Sigmoid colon (tissue), 7 donors: Measurements from ENCODE around the gene TNFRSF11A. TPM values are rescaled to one million over a fixed set of nuclear protein-coding genes. Genes with fewer than 3 reads are reported as not detected.

Experiments used
- DNase-seq: peaks from one replicate; pipeline ENCODE4 v3.0.0-alpha.2; 2019
- H3K27ac ChIP-seq, 4 donors: fragments of 200-600 bp; sonication (generic); one replicate each; pipeline ENCODE4 v1.5.1; 2016 to 2019; ENCODE audit warnings: mild to moderate bottlenecking in 1 of 4
- H3K27me3 ChIP-seq, 3 donors: fragments of 200-600 bp; sonication (generic); one replicate each; pipeline ENCODE4 v1.5.1; 2019; ENCODE audit warnings: mild to moderate bottlenecking in 1 of 3
- H3K36me3 ChIP-seq, 4 donors: fragments of 200-600 bp; sonication (generic); one replicate each; pipeline ENCODE4 v1.5.1; 2016 to 2019
- H3K4me1 ChIP-seq, 4 donors: fragments of 200-600 bp; sonication (generic); one replicate each; pipeline ENCODE4 v1.5.1; 2017 to 2019
- H3K4me3 ChIP-seq, 4 donors: fragments of 200-600 bp; sonication (generic); one replicate each; pipeline ENCODE4 v1.5.1; 2017 to 2019; ENCODE audit warnings: mild to moderate bottlenecking in 2 of 4, moderate library complexity in 1 of 4
- H3K9me3 ChIP-seq, 4 donors: fragments of 200-600 bp in 3 of 4; sonication (generic) in 3 of 4; one replicate each; pipeline versions ENCODE4 v1.5.1 to v1.6.1; 2013 to 2019
- EP300 ChIP-seq, 4 donors: sonication (generic); formaldehyde crosslinking; IDR thresholded peaks; one replicate each; pipeline ENCODE4 v1.6.1; 2017; ENCODE audit warnings: antibody characterized with exemption in 4 of 4
- POLR2A ChIP-seq, 2 donors: fragments of 450-650 bp; IDR thresholded peaks; one replicate each; pipeline ENCODE4 v1.6.1; 2016; ENCODE audit warnings: antibody characterized with exemption in 2 of 2, mild to moderate bottlenecking in 2 of 2, moderate library complexity in 2 of 2
- POLR2AphosphoS5 ChIP-seq, 4 donors: sonication (generic); formaldehyde crosslinking; IDR thresholded peaks; one replicate each; pipeline ENCODE4 v1.6.1; 2017; ENCODE audit warnings: antibody characterized with exemption in 4 of 4
- WGBS, 2 donors: extraction: QIAGEN DNeasy Blood & Tissue Kit; methylation state at CpG; one replicate each; pipeline ENCODE4 v1.1.7; 2013; 5-methylcytosine and 5-hydroxymethylcytosine counted together
- intact Hi-C: fragments of 100-400 bp; cut with DNase I; formaldehyde crosslinking; loops from one replicate; pipeline ENCODE4 v1.15.1; 2023
- polyA plus RNA-seq, 3 donors: library from polyadenylated mRNA; stranded (reverse); fragments of 200-250 nt; gene quantifications; one replicate each; pipeline ENCODE4 v1.2.3, GENCODE V29; 2013
- total RNA-seq, 4 donors: library from RNA; depleted of rRNA; stranded (reverse); fragments of >200 nt; gene quantifications; one replicate each; pipeline ENCODE4 v1.1.0, GENCODE V29; 2016
- TF ChIP-seq, protein P1 (sequence below), 4 experiments: fragments of 450-650 bp in 3 of 4; fragments of 200-600 bp in 1 of 4; IDR thresholded peaks; one replicate each; pipeline ENCODE4 v1.5.1; 2016 to 2019; ENCODE audit warnings: antibody characterized with exemption in 4 of 4, mild to moderate bottlenecking in 3 of 4, moderate library complexity in 2 of 4
- donor health status: healthy with polysubstance abuse.
- donor health status: Bipolar disorder and iron deficiency.
- donor health status: healthy.

Gene TNFRSF11A
- total and polyA plus RNA-seq, 7 donors: 2.1 to 19.9 (median 3.6) TPM

DNA sequence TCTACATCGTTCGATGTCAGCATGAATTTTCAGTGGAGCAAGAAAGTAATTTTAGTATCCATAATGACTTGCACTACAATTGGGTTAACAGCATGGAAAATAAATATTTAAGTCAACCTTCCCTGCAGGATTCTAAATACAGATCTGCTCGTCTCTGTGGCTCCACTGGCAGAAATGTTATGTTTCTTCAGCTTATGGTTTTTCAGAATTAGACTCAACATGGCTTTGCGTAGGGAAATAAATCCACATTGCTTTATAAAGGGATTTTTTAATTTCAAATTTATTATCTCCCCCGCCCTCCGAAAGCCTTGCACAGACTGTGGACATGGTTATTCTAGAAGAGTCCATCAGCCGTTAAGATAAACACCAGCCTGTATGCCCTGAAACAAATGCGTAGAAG lies 18.2 kb downstream of the TNFRSF11A start:
- no peaks in the 10 kb centered on the region for H3K36me3 ChIP-seq
- 90 to 91% methylated on average over 8 of the region's 8 CpGs for WGBS, 2 donors
- intact Hi-C loops: no loop called here

GRCh38 chr18:62345909-62346308 lies 20.8 kb downstream of the TNFRSF11A start:
- Histone ChIP-seq H3K27me3 (no peaks in the 10 kb centered on the region), H3K27ac (no peak overlapping the region), H3K9me3 (no peaks in the 10 kb centered on the region), H3K4me3 (no peak overlapping the region), H3K36me3 (no peaks in the 10 kb centered on the region), H3K4me1 (no peaks in the 10 kb centered on the region)
- intact Hi-C loops: no loop called here
- no peak for TF ChIP-seq POLR2A (IDR thresholded peaks at IDR 0.05)
- no peak for DNase-seq
- WGBS, 2 donors: 76 to 88% methylated on average over 2 of the region's 2 CpGs

More for the DNA sequence above, 18.2 kb downstream of the TNFRSF11A start:
- H3K27me3 ChIP-seq: no peaks in the 10 kb centered on the region
- DNase-seq: no peak
- TF ChIP-seq, protein P1, sequence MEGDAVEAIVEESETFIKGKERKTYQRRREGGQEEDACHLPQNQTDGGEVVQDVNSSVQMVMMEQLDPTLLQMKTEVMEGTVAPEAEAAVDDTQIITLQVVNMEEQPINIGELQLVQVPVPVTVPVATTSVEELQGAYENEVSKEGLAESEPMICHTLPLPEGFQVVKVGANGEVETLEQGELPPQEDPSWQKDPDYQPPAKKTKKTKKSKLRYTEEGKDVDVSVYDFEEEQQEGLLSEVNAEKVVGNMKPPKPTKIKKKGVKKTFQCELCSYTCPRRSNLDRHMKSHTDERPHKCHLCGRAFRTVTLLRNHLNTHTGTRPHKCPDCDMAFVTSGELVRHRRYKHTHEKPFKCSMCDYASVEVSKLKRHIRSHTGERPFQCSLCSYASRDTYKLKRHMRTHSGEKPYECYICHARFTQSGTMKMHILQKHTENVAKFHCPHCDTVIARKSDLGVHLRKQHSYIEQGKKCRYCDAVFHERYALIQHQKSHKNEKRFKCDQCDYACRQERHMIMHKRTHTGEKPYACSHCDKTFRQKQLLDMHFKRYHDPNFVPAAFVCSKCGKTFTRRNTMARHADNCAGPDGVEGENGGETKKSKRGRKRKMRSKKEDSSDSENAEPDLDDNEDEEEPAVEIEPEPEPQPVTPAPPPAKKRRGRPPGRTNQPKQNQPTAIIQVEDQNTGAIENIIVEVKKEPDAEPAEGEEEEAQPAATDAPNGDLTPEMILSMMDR (IDR thresholded peaks at IDR 0.05): no peak
- no peak for TF ChIP-seq POLR2A (IDR thresholded peaks at IDR 0.05)
- TF ChIP-seq EP300 (IDR thresholded peaks at IDR 0.05): no peak
- no peak for TF ChIP-seq POLR2AphosphoS5 (IDR thresholded peaks at IDR 0.05)
- no peaks in the 10 kb centered on the region for H3K9me3 ChIP-seq
- H3K4me1 ChIP-seq: no peaks in the 10 kb centered on the region
- no peak overlapping the region for H3K4me3 ChIP-seq
- H3K27ac ChIP-seq: no peak overlapping the region

- Histone ChIP-seq H3K27ac (no peak overlapping the region), H3K9me3 (no peaks in the 10 kb centered on the region), H3K36me3 (no peaks in the 10 kb centered on the region), H3K4me3 (no peak overlapping the region), H3K4me1 (no peaks in the 10 kb centered on the region), H3K27me3 (no peaks in the 10 kb centered on the region)
- intact Hi-C loops: no loop called here
- TF ChIP-seq POLR2AphosphoS5 (IDR thresholded peaks at IDR 0.05): no peak
- TF ChIP-seq, protein P1 (IDR thresholded peaks at IDR 0.05): no peak
- TF ChIP-seq POLR2A (IDR thresholded peaks at IDR 0.05): no peak
- TF ChIP-seq EP300 (IDR thresholded peaks at IDR 0.05): no peak
- no peak for DNase-seq
- WGBS, 2 donors: 60 to 73% methylated on average over 7 of the region's 7 CpGs
Measured at GRCh38 chr18:62346333-62347088, 21.4 kb downstream of the TNFRSF11A start.

DNA sequence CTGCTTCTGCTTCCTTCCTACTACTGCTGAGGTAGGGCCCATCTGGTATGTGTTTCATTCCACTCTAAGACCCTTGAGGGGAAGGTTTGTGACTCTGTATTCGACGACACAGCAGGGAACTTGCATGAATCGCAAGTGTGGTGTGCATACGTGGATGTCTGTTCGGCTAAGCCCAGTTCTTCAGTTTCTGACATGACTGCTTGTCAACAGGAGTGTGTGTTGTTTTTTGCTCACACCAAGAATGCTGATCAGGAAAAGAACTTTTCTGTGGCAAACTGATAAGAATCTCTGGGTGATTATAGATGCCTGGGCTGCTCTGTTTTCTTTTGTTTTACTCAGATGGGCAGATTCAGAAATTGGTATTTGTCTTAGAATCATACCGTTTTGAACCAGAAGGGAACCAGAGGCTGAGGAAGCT lies 22.0 kb downstream of the TNFRSF11A start:
- no peak for DNase-seq
- 57 to 65% methylated on average over 6 of the region's 6 CpGs for WGBS, 2 donors
- no peaks in the 10 kb centered on the region for H3K9me3 ChIP-seq

GRCh38 chr18:62348474-62348873 lies 23.4 kb downstream of the TNFRSF11A start:
- no peak for DNase-seq
- Histone ChIP-seq H3K36me3 (no peaks in the 10 kb centered on the region), H3K4me3 (no peak overlapping the region), H3K27me3 (no peaks in the 10 kb centered on the region), H3K27ac (no peak overlapping the region), H3K9me3 (no peaks in the 10 kb centered on the region), H3K4me1 (no peaks in the 10 kb centered on the region)
- TF ChIP-seq EP300 (IDR thresholded peaks at IDR 0.05): no peak
- TF ChIP-seq POLR2AphosphoS5 (IDR thresholded peaks at IDR 0.05): no peak
- TF ChIP-seq, protein P1 (IDR thresholded peaks at IDR 0.05): no peak
- TF ChIP-seq POLR2A (IDR thresholded peaks at IDR 0.05): no peak
- intact Hi-C loops: no loop called here
- WGBS, 2 donors: 82 to 90% methylated on average over 4 of the region's 4 CpGs

More for the DNA sequence above, 22.0 kb downstream of the TNFRSF11A start:
- intact Hi-C loops: no loop called here
- no peak overlapping the region for H3K27ac ChIP-seq
- no peaks in the 10 kb centered on the region for H3K36me3 ChIP-seq
- no peak for TF ChIP-seq POLR2AphosphoS5 (IDR thresholded peaks at IDR 0.05)
- TF ChIP-seq, protein P1 (IDR thresholded peaks at IDR 0.05): no peak
- no peak for TF ChIP-seq EP300 (IDR thresholded peaks at IDR 0.05)
- TF ChIP-seq POLR2A (IDR thresholded peaks at IDR 0.05): no peak
- H3K4me3 ChIP-seq: no peak overlapping the region
- H3K4me1 ChIP-seq: no peaks in the 10 kb centered on the region
- H3K27me3 ChIP-seq: no peaks in the 10 kb centered on the region
